ENCODE data around the gene C20orf96.

GRCh38 chr20:278181-278580, 12.4 kb downstream of the C20orf96 start:
- TF ChIP-seq, protein P1, sequence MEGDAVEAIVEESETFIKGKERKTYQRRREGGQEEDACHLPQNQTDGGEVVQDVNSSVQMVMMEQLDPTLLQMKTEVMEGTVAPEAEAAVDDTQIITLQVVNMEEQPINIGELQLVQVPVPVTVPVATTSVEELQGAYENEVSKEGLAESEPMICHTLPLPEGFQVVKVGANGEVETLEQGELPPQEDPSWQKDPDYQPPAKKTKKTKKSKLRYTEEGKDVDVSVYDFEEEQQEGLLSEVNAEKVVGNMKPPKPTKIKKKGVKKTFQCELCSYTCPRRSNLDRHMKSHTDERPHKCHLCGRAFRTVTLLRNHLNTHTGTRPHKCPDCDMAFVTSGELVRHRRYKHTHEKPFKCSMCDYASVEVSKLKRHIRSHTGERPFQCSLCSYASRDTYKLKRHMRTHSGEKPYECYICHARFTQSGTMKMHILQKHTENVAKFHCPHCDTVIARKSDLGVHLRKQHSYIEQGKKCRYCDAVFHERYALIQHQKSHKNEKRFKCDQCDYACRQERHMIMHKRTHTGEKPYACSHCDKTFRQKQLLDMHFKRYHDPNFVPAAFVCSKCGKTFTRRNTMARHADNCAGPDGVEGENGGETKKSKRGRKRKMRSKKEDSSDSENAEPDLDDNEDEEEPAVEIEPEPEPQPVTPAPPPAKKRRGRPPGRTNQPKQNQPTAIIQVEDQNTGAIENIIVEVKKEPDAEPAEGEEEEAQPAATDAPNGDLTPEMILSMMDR (IDR thresholded peaks at IDR 0.05; ENCODE audit: extremely low read depth in 1 of 2, insufficient read depth in 1 of 2, low read depth in 1 of 2, low read length in 2 of 2), result no peak
- TF ChIP-seq POLR2A (IDR thresholded peaks at IDR 0.05; ENCODE audit: low read depth, low read length) (no peak), EZH2 (IDR thresholded peaks at IDR 0.05; ENCODE audit: borderline replicate concordance, low read depth, low read length, severe bottlenecking) (no peak), POLR2AphosphoS5 (IDR thresholded peaks at IDR 0.05; ENCODE audit: insufficient read depth, low read depth, low read length) (no peak), JUN (IDR thresholded peaks at IDR 0.05; ENCODE audit: borderline replicate concordance, insufficient read depth, insufficient read length, low read depth) (no peak)
- TF ChIP-seq, protein P2, sequence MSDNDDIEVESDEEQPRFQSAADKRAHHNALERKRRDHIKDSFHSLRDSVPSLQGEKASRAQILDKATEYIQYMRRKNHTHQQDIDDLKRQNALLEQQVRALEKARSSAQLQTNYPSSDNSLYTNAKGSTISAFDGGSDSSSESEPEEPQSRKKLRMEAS (IDR thresholded peaks at IDR 0.05; ENCODE audit: insufficient read depth, insufficient read length), result no peak
